Kidney tubule cell (primary cell): Measurements from ENCODE around the gene FCGBP.
"Not testable (repeated sequence)": the region's sequence is repeated elsewhere in the genome, so short reads cannot be mapped to it uniquely, and the experiment has no call there.

Source experiments
- DNase-seq: peaks from one replicate; pipeline ENCODE4 v3.0.0-alpha.2; 2018; ENCODE audit warnings: low spot score

The FCGBP gene

DNA sequence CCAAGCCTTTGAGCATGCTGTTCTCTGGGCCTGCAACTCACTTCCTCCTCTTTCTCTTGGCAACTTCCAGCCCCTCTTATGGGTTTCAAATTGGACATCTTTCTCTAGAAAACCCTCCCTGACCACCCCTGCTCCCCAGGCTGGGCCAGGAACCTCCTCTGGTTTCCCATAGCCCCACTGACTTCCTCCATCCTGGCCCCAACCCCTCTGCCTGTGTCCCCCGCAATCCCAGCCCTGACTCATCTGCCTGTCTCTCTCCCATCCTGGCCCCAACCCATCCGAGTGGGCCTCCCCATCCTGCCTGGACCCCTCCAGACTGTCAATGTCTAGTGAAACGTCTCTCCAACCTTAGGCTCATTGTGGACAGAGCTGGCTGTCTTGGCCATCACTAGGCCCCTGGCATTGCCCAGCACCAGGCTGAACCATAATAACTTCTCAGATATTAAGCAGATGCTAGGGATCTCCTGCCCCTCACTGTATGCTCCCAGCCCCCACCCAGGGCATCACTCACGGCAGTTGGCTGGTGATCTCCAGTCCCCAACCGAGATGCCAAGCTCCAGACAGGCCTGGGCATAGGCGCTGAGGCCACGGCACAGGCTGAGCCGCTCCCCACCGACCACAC lies 16.8 kb downstream of the FCGBP start:
- DNase-seq, result no peak

DNA sequence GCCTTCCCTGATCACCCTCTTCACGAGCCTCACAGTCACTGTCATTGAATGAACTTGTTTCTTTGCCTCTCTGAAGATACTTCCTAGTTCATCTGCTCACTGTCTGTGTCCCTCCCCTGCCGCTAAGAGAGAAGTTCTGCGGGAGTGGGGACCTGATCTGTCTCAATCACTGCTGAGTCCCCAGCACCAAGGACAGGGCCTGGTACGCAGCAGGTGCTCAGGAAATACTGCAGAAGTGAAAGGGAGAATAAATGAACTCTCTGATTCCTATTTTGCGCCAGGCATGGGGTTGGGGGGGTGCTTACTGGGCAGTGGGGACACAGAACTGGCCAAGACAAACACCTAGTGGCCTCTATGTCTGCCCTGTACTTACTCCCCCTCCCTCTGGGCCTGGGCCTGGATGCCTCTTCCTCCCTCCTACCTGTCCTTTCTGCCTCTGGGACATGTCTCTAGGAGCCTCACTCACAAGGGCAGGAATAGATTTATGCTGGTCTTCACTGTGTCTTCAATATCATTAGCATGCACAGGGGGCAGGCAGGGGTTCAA lies 17.5 kb downstream of the FCGBP start:
- no peak for DNase-seq

DNA sequence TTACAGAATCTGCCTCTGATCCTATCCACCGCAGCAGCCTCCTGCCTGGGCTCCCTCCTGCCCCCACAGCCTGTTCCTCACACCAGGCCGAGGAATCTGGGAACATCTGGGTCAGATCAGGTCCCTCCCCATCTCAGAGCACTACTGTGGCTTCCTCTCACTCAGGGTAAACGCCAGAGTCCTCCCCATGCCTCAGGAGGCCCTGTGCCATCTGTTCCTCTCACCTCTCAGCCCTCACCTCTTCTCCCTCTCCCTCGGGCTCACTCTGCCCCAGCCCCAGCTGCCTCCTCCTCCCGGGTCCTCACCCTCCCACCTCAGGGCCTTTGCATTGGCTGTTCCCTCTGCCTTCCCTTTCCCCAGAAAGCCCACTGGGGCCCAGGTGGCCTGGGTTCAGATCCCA lies 18.2 kb downstream of the FCGBP start:
- DNase-seq, result no peak

DNA sequence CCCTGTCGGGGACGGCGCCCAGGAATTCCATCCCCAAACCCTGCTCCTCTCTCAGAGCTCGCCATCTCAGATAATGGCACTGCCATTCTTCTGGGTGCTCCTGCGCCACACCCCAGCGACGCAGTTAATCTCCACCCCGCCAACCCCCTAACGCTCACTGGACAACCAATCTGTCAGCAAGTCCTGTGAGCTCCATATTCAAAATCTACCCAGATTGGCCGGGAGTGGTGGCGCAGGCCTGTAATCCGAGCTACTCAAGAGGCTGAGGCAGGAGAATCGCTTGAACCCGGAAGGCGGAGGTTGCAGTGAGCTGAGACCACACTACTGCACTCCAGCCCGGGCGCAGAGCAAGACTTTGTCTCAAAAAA lies 18.6 kb downstream of the FCGBP start:
- no peak for DNase-seq

- DNase-seq, result no peak
These were observed 19.2 kb downstream of the FCGBP start for GRCh38 chr19:39915101-39915847.

DNA sequence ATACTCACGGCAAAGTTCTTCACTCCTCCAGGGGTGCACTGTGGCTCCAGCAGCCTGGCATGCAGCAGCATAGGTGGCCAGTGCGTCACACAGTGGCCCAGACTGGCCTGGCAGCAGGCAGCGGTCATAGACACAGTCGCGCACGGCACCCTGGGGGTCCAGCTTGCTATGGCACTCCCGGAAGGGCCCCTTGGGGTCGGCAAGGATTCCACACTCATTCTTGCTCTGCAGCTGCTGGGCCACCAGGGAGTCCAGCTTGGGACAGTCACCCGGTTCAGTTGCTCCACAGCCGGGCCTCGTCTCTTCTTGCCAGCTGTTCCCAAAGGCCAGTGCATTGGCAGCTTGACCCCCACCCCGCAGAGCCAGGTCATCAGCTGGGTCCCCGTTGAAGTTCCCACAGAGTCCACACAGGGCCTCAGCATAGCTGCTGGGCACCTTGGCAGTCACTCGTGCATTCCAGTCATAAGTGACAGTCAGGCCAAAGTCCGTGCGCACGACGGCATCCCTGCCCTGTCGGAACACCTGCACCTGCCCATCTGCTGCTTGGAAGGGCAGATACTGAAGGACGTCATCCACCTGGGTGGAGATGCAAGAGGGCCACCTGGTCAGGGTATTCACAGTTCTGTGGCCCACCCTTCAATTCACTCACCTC lies 20.6 kb downstream of the FCGBP start:
- no peak for DNase-seq

DNA sequence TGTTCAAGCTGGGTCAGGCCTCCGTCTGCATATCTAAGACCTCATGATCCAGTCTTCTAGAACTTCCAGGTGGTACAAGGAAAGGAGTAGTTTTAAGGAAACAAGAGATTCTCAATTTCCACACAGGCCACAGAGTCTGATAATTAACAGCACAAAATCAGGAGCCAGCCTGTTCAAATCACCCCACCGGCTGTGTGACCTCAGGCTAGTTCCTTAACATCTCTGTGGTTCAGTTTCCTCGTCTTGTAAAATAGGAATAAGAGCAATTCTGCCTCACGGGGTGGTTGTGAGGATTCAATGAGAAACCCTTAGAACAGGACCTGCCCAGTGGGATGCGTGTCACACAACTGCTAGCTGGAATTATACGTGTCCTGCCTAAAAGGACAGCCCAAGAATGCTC lies 25.6 kb downstream of the FCGBP start:
- no peak for DNase-seq

GRCh38 chr19:39906820-39907611 lies 27.4 kb downstream of the FCGBP start:
- DNase-seq, result no peak

DNA sequence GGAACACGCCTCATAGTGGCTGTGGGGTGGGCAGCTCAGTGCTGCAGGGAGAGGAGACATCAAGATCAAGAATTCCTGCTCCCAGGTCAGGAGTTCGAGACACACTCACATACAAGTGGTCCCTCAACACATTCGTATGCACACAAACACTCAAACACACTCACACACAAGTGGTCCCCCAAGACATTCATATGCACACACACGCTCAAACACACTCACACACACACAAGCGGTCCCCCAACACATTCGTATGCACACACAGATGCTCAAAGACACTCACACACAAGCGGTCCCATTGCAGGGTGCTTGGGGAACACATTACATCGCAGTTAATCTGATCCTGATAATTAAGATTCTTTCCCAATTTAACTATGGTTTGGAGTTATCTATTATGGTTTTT lies 28.2 kb downstream of the FCGBP start:
- no peak for DNase-seq

DNA sequence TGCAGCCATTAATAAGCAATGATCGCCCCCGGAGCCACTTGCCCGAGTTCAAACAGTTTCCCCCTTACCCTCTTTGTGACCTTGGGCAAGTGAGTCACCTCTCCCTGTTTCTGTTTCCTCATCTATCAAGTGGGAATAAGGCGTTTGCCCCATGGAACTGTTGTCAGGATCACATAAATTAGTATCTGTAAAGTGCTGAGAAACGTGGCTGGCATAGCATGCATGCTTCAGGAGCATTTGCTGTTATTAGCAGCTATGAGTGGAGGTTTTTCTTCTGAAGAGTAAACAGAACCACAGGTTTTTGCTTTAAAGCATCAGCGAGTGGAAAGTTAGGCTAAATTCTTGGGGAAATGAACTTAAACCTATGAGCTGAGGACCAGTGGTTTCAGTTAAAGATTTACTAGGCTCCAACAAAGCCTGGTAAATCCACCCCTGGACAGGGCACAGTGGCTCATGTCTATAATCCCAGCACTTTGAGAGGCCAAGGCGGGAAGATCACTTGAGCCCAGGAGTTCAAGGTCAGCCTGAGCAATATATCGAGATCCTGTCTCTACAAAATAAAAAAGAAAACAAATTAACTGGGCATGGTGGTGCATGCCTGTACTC lies 30.8 kb downstream of the FCGBP start:
- DNase-seq, result not testable (repeated sequence)

DNA sequence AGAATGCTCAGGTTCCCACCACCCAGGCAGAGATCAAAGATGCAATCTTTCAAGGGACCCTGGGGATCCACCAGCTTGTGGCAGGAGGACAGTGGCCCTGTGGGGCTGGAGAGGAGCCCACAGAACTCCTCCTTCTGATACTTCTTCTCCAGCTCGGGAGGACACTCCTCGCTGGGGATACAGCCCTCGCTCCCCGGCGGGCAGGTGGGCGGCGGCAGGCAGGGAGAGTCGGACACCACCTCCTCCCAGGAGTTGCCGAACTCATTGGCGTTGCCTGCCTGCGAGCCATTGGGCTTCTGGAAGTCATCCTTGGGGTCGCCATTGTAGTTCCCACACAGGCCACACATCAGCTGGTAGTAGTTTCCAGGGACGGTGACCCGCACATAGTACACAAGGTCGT lies 32.1 kb downstream of the FCGBP start:
- not testable (repeated sequence) for DNase-seq

- DNase-seq, result not testable (repeated sequence)
These were observed 32.8 kb downstream of the FCGBP start for GRCh38 chr19:39901681-39902080.

DNA sequence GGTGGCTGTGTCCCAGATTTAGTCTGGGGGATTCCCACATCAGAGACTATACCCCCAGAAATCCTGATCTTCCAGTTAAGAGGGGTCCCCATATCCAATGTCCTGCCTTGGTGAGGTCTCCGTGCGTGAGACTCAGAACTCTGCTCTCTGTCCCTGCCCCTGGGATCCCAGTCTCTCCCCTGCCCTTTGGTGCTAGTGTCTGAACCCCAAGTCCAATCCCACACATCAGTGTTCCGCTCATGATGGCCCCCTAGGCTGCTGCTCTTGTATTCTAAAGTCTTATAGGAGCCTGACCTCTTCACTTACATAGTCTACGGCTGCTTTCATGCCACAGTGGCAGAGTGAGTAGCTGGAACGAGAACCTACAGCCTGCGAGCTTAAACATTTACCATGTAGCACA lies 35.6 kb downstream of the FCGBP start:
- DNase-seq, result not testable (repeated sequence)

GRCh38 chr19:39897511-39898245 lies 36.8 kb downstream of the FCGBP start:
- DNase-seq, result peak; percentile 26

DNA sequence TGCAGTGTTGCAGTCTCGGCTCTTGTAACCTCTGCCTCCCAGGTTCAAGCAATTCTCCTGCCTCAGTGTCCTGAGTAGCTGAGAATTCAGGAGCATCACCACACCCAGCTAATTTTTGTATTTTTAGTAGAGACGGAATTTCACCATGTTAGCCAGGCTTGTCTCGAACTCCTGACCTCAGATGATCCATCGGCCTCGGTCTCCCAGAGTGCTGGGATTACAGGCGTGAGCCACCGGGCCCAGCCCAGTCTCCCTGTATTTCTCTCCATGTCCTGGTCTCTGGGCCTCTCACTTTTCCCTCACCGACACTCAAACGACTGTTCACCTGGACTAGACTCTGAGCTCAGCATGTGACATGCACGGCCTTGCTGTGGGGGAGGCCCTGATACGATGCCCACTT lies 39.3 kb downstream of the FCGBP start:
- not testable (repeated sequence) for DNase-seq

DNA sequence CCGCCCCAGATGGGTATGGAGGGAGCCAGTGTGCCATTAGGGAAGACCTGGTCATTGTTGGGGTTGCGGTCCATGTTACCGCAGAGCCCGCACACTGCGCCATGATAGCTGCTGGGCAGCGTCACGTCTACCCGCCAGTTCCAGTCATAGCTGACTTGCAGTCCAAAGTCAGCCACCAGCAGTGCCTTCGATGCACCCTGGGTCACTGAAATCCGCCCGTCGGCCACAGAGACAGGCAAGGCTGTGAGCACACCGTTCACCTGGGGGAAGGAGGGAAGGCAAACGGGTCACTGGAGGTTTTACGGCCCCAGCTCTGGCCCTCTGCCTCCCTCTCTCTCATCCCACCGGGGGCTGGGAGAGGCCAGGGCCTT lies 40.2 kb downstream of the FCGBP start:
- not testable (repeated sequence) for DNase-seq

DNA sequence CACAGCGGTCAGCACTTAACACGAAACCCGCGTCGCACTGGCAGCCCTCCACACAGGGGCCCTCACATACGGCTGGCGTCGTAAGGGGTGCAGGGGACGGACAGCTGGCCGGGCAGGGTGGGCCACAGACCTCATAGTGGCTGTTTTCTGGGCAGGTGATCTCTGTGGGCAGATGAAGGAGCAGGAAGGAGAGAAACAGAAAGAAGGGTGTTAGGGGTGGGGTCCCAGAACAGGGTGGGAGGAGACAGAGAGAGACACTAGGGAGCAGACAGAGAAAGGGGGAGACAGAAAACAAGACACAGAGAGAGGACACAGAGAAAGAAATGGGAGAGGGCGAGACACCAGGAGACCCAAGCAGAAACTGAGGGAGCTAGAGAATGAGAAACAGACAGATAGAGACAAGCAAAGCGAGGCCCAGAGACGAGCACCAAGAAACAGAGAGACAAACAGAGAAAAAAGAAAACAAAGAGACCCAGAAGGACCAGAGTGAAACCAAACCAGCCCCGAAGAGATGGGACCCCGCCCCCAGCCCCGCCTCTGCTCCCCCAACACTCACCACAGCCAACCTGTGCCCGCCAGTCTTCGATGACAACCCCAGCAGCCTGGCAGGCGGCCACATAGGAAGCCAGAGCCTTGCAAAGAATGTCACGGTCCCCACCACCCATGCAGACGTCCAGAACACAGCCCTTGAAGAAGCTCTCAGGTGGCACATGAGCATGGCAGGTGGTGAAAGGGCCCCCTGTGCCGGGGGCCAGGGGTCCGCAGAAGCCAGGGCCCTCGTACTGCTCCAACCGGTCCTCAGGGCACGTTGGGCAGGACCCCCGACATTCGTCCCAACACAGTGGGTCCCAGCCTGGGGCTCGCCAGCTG lies 40.8 kb downstream of the FCGBP start:
- DNase-seq, result peak; percentile 23

DNA sequence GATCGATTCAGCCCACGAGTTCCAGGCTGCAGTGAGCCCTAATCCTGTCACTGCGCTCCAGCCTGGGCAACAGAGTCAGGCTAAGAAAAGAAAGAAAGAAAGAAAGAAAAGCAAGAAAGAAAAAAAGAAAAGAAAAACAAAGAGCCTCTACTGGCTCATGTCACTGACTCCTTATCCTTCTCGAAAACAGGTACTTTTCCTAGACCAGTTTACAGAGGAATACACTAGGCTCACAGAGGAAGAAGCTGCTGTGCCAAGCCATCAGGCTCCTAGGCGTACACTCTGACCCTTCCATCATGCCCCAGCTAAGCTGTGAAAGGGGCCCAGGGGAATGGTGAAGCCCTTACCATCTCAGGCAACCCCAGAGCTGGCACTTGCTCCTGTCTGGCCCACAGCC lies 41.9 kb downstream of the FCGBP start:
- DNase-seq, result not testable (repeated sequence)

DNA sequence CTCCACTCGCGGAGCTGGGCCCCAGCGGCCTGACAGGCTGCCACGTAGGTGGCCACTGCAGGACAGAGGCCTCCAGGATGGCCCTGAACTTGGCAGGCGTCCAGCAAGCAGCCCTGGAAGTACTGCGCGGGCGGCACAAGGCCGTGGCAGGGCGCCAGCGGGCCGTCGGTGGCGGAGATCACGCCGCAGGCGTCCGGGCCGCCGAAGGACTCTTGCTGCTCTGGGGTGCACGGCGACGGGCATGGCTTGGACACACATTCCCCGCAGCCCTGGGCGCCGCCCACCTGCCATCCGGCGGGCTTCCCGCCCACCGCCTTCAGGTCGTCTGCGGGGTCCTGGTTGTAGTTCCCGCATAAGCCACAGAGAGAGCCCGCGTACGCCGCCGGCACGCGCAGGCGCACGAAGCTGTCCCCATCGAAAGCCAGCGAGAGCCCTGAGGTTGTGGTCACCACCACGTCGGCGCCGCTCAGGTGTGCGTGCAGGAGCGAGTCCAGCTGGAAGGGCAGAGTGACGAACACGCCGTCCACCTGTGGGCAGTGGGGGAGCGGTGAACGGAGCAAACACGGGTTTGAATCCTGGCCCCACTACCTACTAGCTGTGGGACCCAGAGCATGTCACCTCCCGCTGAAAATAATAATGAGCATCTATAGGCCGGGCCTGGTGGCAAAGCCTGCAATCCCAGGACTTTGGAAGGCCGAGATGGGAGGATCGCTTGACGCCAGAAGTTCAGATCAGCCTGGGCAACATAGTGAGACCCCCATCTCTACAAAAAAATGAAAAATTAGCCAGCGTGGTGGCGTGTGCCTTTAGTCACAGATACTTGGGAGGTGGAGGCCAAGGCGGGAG lies 42.6 kb downstream of the FCGBP start:
- DNase-seq, result peak; percentile 8
